ENCODE data around the gene SETX.

The SETX gene

DNA sequence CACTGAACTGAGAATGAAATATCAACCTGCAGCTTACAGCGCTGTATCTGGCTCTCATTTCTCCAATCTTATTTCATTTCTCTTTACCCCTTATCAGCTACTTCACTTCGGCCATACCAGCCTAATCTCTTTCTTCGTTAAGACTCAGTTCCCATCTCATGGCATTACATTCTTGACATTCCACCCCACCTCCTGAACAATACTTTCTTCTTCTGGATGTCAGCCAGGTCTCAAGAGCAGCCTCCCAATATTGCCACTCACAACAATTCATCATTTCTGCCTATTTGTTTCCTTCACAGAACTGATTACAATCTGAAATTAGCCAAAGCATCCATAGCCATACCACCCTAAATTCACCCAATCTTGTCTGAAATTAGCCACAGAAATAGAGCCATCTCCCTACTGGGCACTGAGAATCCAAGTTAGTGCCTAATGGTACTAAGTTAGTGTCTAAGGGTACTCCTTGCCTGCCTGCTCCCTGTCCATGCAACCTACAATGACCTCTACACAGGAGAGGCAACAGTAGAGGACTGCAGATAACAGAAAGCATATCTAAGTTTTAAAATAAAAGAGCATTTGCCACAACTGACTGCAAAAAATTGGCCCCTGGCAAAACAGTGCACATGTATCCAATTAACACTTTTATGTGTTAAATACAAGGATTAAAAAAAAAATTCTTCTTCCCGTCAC lies 35.2 kb downstream of the SETX start:
- H3K27ac ChIP-seq (ENCODE audit: low read depth, low read length, severe bottlenecking), result peak overlapping the region; percentile 25
- H3K36me3 ChIP-seq (ENCODE audit: control insufficient read depth, insufficient read depth, low read length), result peaks cover 83% of the 10 kb centered on the region
- H3K9me3 ChIP-seq (ENCODE audit: control insufficient read depth, low read length), result no peaks in the 10 kb centered on the region
- WGBS, 2 experiments (ENCODE audit: insufficient coverage in 2 of 2), result 54 to 72% methylated on average over 3 of the region's 4 CpGs
- H3K4me1 ChIP-seq (ENCODE audit: control insufficient read depth, insufficient read depth, low read length, poor library complexity, severe bottlenecking), result peaks cover 12% of the 10 kb centered on the region
- H3K4me3 ChIP-seq (ENCODE audit: extremely low read depth, insufficient read depth, low read length, poor library complexity, severe bottlenecking), result no peak overlapping the region

- Histone ChIP-seq H3K9me3 (ENCODE audit: control insufficient read depth, low read length) (no peaks in the 10 kb centered on the region), H3K4me1 (ENCODE audit: control insufficient read depth, insufficient read depth, low read length, poor library complexity, severe bottlenecking) (no peaks in the 10 kb centered on the region), H3K27ac (ENCODE audit: low read depth, low read length, severe bottlenecking) (no peak overlapping the region), H3K36me3 (ENCODE audit: control insufficient read depth, insufficient read depth, low read length) (peaks cover 77% of the 10 kb centered on the region), H3K4me3 (ENCODE audit: extremely low read depth, insufficient read depth, low read length, poor library complexity, severe bottlenecking) (no peak overlapping the region)
- no CpG with 5 or more reads among the region's 2 CpGs for WGBS, 2 experiments (ENCODE audit: insufficient coverage in 2 of 2)
These were observed 41.9 kb downstream of the SETX start for GRCh38 chr9:132312873-132313272.

DNA sequence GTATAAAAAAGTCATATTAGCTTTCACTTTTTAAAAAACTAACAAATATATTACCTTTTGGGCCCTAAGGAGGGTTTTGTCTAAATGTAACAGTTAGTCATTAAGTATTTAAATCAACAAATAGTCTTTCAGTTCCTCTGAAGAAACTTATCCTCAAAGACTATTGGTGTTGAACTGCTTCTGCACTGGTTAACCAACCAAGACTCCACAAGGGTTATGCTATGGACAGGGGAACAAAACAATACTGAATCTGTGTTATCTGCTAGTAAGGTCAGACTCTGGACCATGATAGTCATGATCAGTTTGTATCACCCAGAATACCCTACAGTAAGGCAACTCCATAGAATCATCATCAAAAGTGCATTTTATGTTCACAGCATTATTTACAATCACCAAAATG lies 42.4 kb downstream of the SETX start:
- no peak overlapping the region for H3K27ac ChIP-seq (ENCODE audit: low read depth, low read length, severe bottlenecking)
- no peak overlapping the region for H3K4me3 ChIP-seq (ENCODE audit: extremely low read depth, insufficient read depth, low read length, poor library complexity, severe bottlenecking)
- no peaks in the 10 kb centered on the region for H3K9me3 ChIP-seq (ENCODE audit: control insufficient read depth, low read length)
- peaks cover 77% of the 10 kb centered on the region for H3K36me3 ChIP-seq (ENCODE audit: control insufficient read depth, insufficient read depth, low read length)
- H3K4me1 ChIP-seq (ENCODE audit: control insufficient read depth, insufficient read depth, low read length, poor library complexity, severe bottlenecking), result no peaks in the 10 kb centered on the region

DNA sequence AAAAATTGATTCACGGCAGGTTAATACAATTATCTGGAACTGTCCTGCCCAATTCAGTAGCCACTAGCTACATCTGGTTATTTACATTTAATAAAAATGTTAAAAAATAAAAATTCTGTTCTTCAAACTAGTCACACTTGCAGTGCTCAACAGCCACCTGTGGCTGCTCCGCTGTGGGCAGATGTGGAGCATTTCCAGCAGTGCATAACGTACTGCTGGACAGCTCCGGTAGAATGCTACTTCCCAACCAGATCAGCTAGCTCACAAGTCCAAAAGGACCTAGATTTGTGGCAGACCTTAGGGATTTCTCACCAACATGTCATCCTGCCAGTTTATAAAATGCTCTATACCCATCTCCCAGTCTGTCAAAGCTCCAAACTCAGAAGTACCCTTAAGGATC lies 42.8 kb downstream of the SETX start:
- peaks cover 77% of the 10 kb centered on the region for H3K36me3 ChIP-seq (ENCODE audit: control insufficient read depth, insufficient read depth, low read length)
- WGBS, 2 experiments (ENCODE audit: insufficient coverage in 2 of 2), result 97 to 100% methylated on average over 3 to 4 of the region's 4 CpGs

DNA sequence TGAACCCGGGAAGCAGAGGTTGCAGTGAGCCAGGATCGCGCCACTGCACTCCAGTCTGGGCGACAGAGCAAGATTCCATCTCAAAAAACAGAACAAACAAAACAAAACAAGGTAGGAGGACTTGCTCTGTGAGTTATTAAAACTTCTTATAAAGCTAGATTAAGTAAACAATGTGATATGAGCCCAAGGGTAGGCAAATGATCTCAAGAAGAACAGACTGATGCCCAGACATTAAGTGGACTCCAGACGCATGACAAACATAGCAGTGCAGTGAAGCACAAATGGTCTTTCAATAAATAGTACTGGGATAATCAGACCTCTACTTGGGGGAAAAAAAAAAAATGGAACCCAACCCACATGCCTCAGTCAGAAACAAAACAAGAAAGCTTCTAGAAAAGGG lies 45.7 kb downstream of the SETX start:
- Histone ChIP-seq H3K4me1 (ENCODE audit: control insufficient read depth, insufficient read depth, low read length, poor library complexity, severe bottlenecking) (no peaks in the 10 kb centered on the region), H3K9me3 (ENCODE audit: control insufficient read depth, low read length) (no peaks in the 10 kb centered on the region), H3K27ac (ENCODE audit: low read depth, low read length, severe bottlenecking) (no peak overlapping the region), H3K4me3 (ENCODE audit: extremely low read depth, insufficient read depth, low read length, poor library complexity, severe bottlenecking) (no peak overlapping the region), H3K36me3 (ENCODE audit: control insufficient read depth, insufficient read depth, low read length) (peaks cover 85% of the 10 kb centered on the region)
- 85 to 92% methylated on average over 2 of the region's 5 CpGs for WGBS, 2 experiments (ENCODE audit: insufficient coverage in 2 of 2)

More for the DNA sequence above, 42.8 kb downstream of the SETX start:
- Histone ChIP-seq H3K4me1 (ENCODE audit: control insufficient read depth, insufficient read depth, low read length, poor library complexity, severe bottlenecking) (no peaks in the 10 kb centered on the region), H3K9me3 (ENCODE audit: control insufficient read depth, low read length) (no peaks in the 10 kb centered on the region), H3K4me3 (ENCODE audit: extremely low read depth, insufficient read depth, low read length, poor library complexity, severe bottlenecking) (no peak overlapping the region), H3K27ac (ENCODE audit: low read depth, low read length, severe bottlenecking) (no peak overlapping the region)

DNA sequence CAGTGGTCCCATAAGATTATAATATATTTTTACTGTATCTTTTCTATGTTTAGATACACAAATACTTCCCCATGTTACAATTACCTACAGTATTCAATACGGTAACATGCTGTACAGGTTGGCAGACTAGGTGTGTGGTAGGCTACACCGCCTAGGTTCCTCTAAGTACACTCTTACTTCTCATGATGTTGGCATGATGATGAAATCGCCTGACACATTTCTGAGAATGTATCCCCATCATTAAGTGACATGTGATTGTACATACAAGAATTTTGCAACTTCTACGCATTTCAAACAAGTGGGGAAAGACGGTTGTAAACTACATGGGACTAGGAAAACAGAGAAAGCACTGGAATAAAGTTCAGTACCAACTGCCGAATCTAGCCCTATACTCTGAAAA lies 53.3 kb downstream of the SETX start:
- Histone ChIP-seq H3K9me3 (ENCODE audit: control insufficient read depth, low read length) (no peaks in the 10 kb centered on the region), H3K36me3 (ENCODE audit: control insufficient read depth, insufficient read depth, low read length) (peaks cover 91% of the 10 kb centered on the region), H3K4me3 (ENCODE audit: extremely low read depth, insufficient read depth, low read length, poor library complexity, severe bottlenecking) (no peak overlapping the region), H3K27ac (ENCODE audit: low read depth, low read length, severe bottlenecking) (no peak overlapping the region), H3K4me1 (ENCODE audit: control insufficient read depth, insufficient read depth, low read length, poor library complexity, severe bottlenecking) (no peaks in the 10 kb centered on the region)
- 100% methylated on average over 5 of the region's 6 CpGs; no CpG with 5 or more reads in 1 of the 2 experiments for WGBS, 2 experiments (ENCODE audit: insufficient coverage in 2 of 2)

DNA sequence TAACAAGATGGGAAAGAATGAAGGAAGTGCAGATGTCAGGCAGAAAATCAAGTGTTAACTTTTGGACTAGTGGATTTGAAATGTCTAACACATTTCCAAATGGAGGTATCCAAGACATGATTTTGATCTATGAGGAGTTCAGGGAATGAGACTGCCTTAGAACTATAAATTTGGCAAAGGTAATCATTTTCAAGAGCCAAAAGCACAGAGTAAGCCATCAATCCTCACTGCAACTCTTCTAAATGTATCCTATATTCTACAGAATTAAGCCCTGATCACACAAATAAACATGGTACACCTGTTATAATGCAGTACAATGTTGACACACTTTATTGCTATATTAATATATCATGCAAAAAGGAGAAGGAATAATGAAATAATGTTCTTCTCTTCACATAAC lies 55.6 kb downstream of the SETX start:
- H3K4me1 ChIP-seq (ENCODE audit: control insufficient read depth, insufficient read depth, low read length, poor library complexity, severe bottlenecking), result no peaks in the 10 kb centered on the region
- H3K36me3 ChIP-seq (ENCODE audit: control insufficient read depth, insufficient read depth, low read length), result peaks cover 91% of the 10 kb centered on the region
- no peaks in the 10 kb centered on the region for H3K9me3 ChIP-seq (ENCODE audit: control insufficient read depth, low read length)
- no peak overlapping the region for H3K4me3 ChIP-seq (ENCODE audit: extremely low read depth, insufficient read depth, low read length, poor library complexity, severe bottlenecking)
- no peak overlapping the region for H3K27ac ChIP-seq (ENCODE audit: low read depth, low read length, severe bottlenecking)

DNA sequence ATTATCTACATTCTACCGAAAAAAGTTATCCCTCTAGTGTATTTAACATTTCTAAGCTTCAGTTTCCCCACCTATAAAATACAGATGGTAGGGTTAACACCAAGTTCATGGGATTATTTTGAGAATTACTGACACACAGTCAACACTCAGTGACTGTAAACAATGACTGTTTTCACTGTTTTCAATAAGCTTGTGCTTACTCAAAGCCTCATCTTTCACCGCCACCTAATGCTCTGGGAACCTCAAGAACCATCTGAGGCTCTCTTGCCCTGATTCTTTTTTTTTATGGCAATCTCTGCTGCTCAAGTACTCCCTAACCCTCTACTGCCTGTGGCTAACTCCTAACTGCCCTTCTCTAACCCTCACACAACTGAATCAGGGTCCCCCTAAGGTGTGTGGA lies 59.6 kb downstream of the SETX start:
- H3K4me3 ChIP-seq (ENCODE audit: extremely low read depth, insufficient read depth, low read length, poor library complexity, severe bottlenecking), result no peak overlapping the region
- H3K36me3 ChIP-seq (ENCODE audit: control insufficient read depth, insufficient read depth, low read length), result peaks cover 80% of the 10 kb centered on the region
- no peaks in the 10 kb centered on the region for H3K9me3 ChIP-seq (ENCODE audit: control insufficient read depth, low read length)
- H3K4me1 ChIP-seq (ENCODE audit: control insufficient read depth, insufficient read depth, low read length, poor library complexity, severe bottlenecking), result no peaks in the 10 kb centered on the region
- H3K27ac ChIP-seq (ENCODE audit: low read depth, low read length, severe bottlenecking), result no peak overlapping the region
- WGBS, 2 experiments (ENCODE audit: insufficient coverage in 2 of 2), result 100% methylated on average over 1 of the region's 2 CpGs

DNA sequence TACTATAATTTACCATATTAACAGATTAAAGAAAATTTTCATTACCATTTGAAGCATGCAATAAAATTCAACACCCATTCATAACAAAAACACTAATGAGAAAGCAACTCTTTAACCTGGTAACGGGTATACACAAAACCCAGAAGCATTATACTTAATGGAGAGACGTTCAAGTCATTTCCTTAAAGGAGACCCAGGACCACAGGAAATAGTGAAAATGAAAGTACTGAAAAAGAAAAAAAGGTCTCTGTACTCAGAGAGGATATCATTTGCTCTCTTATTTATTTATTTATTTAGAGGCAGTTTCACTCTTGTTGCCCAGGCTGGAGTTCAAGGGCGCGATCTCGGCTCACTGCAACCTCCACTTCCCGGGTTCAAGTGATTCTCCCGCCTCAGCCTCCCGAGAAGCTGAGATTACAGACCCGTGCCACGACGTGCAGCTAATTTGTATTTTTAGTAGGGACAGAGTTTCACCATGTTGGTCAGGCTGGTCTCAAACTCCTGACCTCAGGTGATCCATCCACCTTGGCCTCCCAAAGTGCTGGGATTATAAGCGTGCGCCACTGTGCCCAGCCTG lies 61.6 kb downstream of the SETX start:
- Histone ChIP-seq H3K36me3 (ENCODE audit: control insufficient read depth, insufficient read depth, low read length) (peaks cover 72% of the 10 kb centered on the region), H3K4me3 (ENCODE audit: extremely low read depth, insufficient read depth, low read length, poor library complexity, severe bottlenecking) (no peak overlapping the region)
- WGBS, 2 experiments (ENCODE audit: insufficient coverage in 2 of 2), result 94 to 99% methylated on average over 11 of the region's 13 CpGs

DNA sequence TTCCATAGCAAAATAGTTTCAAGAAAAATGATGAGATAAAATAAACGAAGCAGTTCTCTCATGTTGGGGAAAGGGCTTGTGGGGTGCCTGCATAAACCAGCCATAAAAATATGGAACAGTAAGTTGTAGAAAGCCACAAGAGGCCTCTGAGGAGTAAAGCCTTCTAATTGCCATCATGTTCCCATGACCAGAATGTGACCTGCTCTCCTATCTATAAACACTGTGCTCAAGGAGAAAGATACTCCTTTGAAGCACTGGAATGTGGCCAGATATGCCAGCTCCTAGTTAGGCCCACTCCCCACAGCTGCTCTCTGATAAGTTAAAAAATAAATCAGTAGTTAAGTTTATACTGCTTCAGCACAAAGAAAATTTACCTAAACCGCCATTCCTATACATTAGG lies 65.8 kb downstream of the SETX start:
- H3K4me3 ChIP-seq (ENCODE audit: extremely low read depth, insufficient read depth, low read length, poor library complexity, severe bottlenecking), result no peak overlapping the region
- WGBS, 2 experiments (ENCODE audit: insufficient coverage in 2 of 2), result 100% methylated on average over 1 of the region's 2 CpGs
- H3K36me3 ChIP-seq (ENCODE audit: control insufficient read depth, insufficient read depth, low read length), result peaks cover 66% of the 10 kb centered on the region
- no peaks in the 10 kb centered on the region for H3K9me3 ChIP-seq (ENCODE audit: control insufficient read depth, low read length)
- peaks cover 3% of the 10 kb centered on the region for H3K4me1 ChIP-seq (ENCODE audit: control insufficient read depth, insufficient read depth, low read length, poor library complexity, severe bottlenecking)
- no peak overlapping the region for H3K27ac ChIP-seq (ENCODE audit: low read depth, low read length, severe bottlenecking)

More for the DNA sequence above, 61.6 kb downstream of the SETX start:
- H3K27ac ChIP-seq (ENCODE audit: low read depth, low read length, severe bottlenecking), result no peak overlapping the region
- no peaks in the 10 kb centered on the region for H3K9me3 ChIP-seq (ENCODE audit: control insufficient read depth, low read length)
- peaks cover 3% of the 10 kb centered on the region for H3K4me1 ChIP-seq (ENCODE audit: control insufficient read depth, insufficient read depth, low read length, poor library complexity, severe bottlenecking)

GRCh38 chr9:132288361-132288760 lies 66.4 kb downstream of the SETX start:
- Histone ChIP-seq H3K4me3 (ENCODE audit: extremely low read depth, insufficient read depth, low read length, poor library complexity, severe bottlenecking) (no peak overlapping the region), H3K36me3 (ENCODE audit: control insufficient read depth, insufficient read depth, low read length) (peaks cover 68% of the 10 kb centered on the region), H3K4me1 (ENCODE audit: control insufficient read depth, insufficient read depth, low read length, poor library complexity, severe bottlenecking) (peaks cover 3% of the 10 kb centered on the region), H3K27ac (ENCODE audit: low read depth, low read length, severe bottlenecking) (no peak overlapping the region), H3K9me3 (ENCODE audit: control insufficient read depth, low read length) (no peaks in the 10 kb centered on the region)
- no CpG with 5 or more reads among the region's 1 CpG for WGBS, 2 experiments (ENCODE audit: insufficient coverage in 2 of 2)

All from mesodermal cell (in vitro differentiated cells).